Retina (tissue), 1 donor: ENCODE measurements around the gene RIF1.
A peak's percentile ranks its signal among the peaks of the same experiment; 100 is the strongest.
"Not testable (repeated sequence)": the region's sequence is repeated elsewhere in the genome, so short reads cannot be mapped to it uniquely, and the experiment has no call there.

Source experiments
- DNase-seq: peaks from one replicate; pipeline ENCODE4 v3.0.0-alpha.2; 2016

Gene RIF1

DNA sequence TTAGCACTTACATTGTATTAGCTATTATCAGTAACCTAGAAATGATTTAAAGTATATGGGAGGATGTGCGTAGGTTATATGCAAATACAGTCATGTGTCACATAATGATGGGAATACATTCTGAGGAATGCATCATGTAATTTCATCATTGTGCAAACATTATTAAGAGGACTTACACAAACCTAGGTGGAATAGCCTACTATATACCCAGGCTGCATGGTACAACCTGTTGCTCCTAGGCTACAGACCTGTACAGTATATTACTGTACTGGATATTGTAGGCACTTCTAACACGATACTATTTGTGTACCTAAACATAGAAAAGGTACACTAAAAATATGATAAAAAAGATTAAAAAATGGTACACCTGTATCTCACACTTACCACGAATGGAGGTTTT, 7.9 kb downstream of the RIF1 start:
- DNase-seq, result no peak

DNA sequence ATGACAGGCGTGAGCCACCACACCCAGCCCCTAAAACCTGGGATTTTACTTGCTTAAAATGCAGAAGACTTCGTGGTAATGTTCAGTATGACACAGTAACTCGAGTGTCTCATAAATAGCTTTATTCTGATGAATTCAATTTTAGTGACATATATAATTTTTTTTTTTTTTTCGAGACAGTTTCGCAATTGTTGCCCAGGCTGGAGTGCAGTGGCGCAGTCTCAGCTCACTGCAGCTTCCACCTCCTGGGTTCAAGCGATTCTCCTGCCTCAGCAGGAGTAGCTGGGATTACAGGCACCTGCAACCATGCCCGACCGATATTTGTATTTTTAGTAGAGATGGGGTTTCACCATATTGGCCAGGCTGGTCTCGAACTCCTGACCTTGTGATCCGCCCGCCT, 12.0 kb downstream of the RIF1 start:
- DNase-seq, result not testable (repeated sequence)

DNA sequence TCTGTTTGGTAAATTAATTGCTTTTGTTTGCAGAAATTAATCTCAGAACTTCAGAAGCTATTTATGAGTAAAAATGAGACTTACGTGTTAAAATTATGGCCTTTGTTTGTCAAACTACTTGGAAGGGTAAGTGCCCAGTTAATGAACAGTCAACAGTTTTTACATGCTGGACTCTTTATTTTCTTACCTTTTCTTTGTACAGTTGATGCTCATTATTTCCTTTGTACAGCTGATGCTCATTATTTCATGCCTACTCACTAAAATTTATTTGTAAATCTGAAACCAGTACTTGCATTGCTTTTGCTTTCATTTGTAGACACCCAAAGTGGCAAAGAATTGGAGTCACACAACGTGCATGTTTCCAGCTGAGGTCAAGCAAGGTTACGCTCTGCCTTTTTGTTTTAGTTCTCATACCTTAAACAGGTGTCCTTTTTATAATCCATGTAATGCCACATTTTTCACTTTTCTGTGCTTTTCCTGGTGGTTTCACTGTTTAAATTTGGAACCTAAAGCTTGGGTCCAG, 13.3 kb downstream of the RIF1 start:
- DNase-seq, result no peak

DNA sequence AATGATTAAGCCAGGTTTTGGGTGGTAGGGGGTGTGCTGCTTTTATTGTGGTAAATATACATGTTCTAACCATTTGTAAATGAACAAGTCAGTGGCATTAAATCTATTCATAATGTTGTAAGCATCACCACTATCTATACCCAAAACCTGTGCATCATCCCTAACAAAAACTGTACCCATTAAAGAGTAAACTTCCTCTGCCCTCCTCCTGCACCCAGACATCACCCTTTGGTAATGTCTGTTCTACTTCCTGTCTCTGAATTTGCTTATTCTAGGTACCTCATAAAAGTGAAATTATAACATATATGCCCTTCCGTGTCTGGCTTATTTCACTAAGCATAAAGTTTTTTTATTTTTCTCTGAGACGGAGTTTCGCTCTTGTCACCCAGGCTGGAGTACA, 14.1 kb downstream of the RIF1 start:
- DNase-seq, result no peak

DNA sequence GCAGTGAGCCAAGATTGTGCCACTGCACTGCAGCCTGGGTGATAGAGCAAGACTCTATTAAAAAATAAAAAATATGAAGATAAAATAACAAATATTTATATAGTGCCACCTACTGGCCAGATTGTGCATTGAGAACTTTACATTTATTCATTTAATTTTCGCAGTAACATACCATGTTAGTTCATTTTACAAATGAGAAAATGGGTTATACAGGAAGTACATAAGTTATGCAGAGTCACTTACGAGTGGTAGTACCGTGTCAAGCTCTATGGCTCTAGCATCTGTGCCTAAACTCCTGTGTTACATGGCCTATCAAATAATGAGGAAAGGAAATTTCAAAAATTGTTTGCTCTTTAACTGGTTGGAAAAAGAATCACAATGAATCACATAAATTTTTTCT, 27.9 kb downstream of the RIF1 start:
- DNase-seq, result peak; percentile 12

DNA sequence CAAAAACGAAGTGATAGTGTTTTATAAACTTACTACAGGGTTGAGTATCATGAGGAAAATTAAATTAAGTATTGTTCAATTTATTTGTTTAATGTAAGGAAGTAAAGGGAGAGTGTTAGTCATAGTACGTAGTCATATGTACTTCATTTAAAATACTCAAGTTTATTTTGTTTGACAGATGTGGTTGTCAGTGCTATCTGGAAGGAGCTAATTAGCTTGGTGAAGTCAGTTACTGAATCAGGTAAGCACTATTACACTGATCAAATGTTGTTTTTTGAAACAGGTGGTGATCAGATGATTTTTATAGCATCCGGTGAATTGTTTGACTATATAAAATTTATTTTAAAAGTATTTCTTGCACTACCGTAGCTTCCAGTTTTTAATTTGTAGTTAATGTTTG, 28.8 kb downstream of the RIF1 start:
- no peak for DNase-seq

DNA sequence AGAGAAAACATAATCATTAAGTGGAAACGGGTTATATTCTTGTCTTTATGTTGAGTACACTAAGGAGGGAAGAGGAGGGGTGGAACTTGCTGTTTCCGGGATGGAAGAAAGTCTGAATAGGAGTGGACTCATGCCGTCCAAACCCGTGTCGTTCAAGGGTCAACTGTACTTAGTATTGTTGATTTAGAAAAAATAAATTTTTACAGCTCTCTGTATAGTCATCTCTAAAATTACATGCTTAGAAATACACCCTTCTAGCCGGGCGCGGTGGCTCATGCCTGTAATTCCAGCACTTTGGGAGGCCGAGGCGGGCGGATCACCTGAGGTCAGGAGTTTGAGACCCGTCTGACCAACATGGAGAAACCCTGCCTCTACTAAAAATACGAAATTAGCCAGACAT, 29.4 kb downstream of the RIF1 start:
- no peak for DNase-seq

DNA sequence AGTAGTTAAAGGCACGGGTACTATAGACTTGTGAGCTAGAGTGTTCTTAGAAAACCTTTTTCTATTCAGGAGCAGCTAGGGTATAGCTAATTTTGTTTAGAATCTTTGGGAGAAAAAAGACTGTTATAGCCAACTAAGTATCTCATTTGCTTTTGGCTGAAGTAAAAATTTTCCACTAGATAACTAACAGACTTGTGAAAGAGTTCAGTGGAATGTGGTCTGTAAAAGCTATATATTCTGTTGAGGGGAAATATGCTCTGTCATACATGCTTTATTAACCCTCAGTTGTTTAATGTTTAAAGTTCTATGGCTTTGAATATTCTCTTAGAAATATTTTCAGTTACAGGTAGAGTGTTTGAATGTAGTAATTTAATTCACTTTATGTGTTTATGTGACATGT, 49.7 kb downstream of the RIF1 start:
- no peak for DNase-seq

DNA sequence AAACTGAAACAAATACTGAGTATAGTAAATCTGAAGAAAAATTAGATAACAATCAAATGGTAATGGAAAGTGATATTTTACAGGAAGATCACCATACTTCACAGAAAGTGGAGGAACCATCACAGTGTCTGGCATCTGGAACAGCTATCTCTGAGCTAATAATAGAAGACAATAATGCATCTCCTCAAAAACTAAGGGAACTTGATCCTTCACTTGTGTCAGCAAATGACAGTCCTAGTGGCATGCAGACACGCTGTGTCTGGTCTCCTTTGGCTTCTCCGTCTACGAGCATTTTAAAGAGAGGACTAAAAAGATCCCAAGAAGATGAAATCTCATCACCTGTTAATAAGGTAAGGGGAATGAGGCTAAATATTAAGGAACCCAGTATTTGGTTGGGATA, 56.1 kb downstream of the RIF1 start:
- no peak for DNase-seq

DNA sequence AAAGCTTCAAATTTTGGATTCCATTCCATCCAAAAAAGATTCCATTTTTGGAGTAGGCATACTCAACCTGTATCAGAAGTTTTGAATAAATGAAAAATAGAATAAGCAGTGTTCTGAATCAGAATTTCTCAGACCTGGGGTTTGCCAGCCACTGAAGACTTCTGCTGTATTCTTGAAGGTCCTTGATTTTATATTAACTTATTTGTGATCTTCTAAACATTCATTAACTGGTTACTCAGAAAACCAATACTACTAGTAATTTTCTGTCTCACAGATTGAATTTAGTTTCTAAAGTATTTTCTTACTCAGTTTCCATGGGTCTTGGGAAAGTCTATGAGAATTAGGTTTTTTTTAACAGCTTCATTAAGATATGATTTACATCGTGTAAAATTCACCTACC, 60.9 kb downstream of the RIF1 start:
- no peak for DNase-seq

DNA sequence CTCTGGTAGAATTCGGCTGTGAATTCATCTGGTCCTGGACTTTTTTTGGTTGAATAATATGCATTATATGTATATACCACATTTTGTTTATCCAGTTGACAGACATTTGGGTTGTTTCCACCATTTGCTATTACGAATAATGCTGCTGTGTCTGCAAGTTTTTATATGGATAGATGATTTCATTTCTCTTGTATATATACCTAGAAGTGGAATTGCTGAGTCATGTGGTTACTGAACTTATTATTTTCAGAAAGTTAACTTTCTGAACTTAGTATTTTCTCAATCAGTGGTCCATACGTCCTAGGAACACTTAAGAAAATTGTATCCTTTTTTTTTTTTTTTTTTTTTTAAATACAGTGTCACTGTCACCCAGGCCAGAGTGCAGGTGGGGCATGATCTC, 63.3 kb downstream of the RIF1 start:
- DNase-seq, result no peak

DNA sequence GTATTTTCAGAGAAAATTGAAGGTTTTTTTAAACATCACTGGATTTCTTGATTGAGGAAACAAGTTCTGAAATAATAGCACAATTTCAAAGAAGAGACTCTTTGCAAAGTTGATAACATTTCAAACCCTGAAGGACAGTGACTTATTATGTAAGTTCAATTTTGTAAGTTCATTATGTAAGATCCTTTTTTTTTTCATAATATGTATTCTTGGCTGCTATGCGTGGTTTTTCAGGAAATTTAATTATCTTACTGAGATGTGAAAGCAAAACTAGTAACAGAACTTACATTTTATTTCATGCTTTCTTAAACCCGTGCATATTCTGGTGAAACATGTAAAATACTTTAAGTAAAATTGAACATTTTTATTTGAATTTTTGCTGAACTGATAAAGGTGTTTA, 65.4 kb downstream of the RIF1 start:
- DNase-seq, result no peak

DNA sequence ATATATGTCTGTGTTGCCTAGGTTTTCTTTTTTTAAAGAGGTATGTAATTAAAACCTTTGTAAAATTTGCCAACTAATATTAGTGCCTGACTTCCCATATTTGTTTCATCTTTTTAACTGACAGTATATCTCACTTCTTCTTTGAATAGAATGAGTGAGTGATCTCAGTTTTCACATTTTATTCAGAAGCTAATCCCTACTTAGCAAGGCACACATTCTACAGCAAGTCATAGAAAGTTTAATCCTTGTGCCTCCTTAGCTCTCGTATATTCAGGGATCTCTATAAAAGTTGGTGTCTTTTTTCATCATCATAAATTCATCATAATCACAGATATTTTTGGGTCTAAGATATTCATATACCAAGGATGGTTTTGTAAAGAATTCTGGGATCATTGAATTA, 66.6 kb downstream of the RIF1 start:
- DNase-seq, result no peak

DNA sequence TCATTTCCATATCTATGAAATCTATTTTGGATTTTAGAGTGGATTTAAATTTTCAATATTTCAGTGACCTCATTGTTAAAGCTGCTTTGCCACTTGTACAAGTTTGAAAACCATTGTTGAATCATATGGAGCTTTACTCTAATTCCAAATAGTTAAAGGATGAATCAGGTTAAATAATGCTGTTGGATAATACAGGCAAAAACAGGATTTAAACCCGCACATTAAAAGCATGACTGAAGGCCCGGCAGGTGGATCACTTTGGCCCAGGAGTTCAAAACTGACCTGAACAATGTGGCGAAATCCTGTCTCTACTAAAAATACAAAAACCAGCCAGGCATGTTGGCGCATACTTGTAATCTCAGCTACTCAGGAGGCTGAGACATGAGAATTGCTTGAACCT, 68.3 kb downstream of the RIF1 start:
- DNase-seq, result no peak

DNA sequence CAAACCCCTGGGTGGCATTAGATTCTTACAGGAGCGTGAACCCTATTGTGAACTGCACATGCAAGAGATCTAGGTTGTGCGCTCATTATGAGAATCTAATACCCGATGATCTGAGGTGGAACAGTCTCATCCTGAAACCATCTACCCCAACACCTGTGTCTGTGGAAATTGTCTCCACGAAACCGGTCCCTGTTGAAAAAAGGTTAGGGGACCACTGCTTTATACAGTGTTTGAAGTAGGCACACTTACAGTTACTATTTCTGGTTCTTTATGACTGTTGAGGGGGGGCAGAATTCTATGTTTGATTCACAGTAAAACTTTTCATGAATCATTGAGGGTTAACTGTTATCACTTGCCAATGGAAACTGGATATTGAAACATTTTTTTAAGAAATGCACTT, 72.0 kb downstream of the RIF1 start:
- no peak for DNase-seq

DNA sequence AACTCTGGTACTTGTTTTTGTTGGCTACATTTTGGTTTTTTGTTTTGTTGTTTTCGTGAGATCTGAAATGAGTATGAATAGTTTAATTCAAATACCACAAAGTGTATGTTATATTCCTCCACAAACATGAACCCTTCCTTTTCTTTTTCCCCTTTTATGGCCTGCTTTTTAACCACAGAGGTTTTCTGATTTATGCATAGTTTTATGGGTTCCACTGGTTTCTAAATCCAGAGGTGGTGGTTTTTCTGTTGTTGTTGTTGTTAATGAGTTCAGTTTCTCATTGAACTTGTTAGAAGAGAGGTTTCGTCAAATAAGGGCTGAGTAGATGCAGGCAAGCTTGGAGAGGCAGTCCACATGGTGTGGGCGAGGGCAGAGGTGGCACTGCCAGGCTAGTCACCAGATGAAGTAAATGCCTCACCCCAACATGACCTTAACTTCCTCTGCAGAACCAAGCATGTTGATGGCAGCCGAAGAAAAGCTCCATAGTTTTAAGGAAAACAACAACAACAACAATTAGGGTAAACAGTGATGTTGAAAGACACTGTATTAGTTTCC, 72.5 kb downstream of the RIF1 start:
- no peak for DNase-seq

DNA sequence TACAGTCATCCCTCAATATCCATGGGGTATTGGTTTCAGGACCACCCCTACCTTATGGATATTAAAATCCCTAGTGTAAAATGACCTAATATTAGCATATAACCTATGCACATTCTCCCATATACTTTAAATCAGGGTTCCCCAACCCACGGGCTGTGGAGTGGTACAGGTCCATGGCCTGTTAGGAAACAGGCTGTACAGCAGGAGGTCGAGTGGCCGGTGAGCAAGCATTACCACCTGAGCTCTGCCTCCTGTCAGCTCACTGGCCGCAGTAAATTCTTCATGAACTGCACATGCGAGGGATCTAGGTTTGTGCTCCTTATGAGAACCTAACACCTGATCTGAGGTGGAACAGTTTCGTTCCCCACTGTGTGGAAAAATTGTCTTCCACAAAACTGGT, 73.8 kb downstream of the RIF1 start:
- DNase-seq, result no peak

DNA sequence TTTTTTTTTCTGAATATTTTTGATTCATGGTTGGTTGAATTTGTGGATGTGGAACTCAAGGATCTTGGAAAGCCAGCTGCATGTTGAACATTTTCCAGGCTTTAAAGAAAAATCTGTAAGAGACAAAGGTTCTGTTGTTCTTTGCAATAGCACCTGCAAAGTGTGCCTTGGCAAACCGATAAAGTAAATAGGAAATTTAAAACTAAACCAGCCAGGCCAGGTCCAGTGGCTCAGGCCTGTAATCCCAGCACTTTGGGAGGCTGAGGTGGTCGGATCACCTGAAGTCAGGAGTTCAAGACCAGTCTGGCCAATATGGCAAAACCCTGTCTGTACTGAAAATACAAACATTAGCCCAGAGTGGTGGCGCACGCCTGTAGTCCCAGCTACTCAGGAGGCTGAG, 74.4 kb downstream of the RIF1 start:
- DNase-seq, result no peak

DNA sequence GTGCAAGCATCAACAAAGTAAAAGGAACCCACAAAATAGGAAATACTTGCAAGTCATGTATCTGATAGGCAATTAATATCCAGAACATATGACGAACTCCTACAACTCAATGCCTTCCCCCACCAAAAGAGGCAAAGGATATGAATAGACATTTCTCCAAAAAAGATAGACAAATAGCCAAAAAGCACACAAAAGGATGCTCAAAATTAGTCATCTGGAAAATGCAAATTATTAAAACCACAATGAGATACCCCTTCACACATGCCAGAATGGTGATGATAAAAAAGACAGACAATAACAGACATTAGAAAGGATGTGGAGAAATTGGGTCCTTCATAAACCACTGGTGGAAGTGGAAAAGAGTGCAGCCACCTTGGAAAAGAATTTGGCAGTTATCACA, 76.4 kb downstream of the RIF1 start:
- no peak for DNase-seq

DNA sequence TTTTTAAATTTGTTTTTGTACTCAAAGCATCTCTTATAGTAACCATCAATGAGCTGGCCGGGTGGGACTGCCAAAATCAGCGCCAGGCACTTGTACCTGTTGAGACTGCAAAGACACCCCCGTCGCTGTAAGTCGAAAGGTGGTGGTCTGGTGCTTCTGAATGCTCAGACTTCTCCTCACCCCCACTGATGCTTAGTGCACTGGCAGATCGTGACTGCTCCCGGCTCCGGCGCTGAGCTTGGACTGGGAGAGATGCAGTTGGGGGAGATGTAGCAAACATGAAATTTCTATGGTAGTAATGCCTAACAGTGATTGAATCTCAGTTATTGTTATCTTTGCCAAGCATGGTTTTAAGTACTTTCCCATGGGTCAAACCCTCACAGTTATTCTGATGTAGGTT, 80.6 kb downstream of the RIF1 start:
- DNase-seq, result no peak

DNA sequence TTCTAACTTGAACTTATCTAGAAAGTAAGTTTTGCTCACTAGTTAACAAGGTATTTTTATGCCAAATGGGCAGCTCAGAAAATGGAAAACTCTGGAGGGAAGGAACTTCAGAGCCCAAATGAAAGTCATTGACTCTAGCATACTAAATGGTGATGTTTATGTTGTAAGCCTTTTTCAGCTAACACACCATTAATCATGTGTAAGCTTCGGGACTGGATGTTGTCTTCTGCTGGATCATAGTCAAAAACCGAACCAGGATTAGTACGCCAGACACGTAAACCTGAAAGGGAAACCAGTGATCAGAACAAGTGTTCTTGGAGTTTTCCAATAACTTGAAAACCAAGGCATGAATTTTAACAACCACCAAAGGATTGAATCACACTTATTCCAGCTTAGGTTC, 81.8 kb downstream of the RIF1 start:
- DNase-seq, result no peak

DNA sequence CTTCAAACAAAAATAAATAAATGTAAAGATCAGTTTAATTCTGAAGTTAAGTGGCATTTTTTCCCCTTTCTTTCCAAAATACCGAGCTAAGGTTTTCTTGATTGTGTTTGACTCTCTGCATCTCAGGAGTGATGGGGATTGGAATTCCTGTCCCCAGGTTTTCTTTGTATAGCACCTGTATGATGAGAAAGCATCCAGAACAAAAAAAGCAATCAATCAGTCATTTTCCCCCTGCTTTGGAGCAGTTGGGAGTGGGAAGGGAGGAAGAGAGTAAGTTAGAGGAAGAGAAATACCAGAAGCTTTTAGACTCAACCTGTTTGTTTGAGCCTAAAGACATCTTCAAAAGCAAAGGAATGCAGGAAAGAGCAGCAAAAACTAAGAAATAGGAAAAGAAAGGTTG, 88.5 kb downstream of the RIF1 start:
- no peak for DNase-seq

DNA sequence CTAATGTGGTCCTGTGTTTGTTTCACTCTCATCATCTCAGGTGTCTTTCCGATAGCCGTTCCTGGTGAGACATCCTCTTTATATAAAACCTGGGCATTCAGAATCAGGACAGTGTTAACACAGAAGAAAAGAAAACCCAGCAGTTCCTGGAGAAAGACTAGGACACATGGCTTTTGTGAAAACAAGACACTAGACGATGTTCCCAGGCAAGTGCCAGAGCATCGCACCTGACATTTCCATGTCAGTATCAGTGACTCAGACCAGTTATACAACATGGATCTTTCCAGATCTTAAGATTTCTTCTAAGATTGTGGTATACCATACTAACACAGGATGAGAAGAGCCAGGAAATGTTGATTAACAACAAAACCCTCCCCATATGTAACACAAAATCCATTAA, 96.5 kb downstream of the RIF1 start:
- DNase-seq, result no peak

DNA sequence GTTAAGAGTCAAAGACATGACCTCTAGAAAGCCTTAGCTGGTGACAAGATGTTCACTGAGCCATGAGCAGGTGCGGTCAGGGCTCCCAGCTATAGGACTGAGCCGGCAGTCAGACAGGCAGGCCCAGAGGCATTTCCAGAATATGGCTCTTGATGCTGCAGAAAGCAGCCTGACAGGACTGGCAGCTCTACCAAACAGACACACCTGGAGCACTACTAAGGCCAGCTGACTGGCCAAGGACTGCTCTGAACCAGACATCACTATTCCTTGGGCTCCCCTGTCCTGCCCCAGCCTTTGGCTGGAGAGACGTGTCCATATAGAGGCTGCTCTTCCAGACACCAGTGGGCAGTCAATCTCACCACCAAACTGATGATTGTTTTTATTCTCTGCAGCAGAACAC, 98.8 kb downstream of the RIF1 start:
- DNase-seq, result no peak

DNA sequence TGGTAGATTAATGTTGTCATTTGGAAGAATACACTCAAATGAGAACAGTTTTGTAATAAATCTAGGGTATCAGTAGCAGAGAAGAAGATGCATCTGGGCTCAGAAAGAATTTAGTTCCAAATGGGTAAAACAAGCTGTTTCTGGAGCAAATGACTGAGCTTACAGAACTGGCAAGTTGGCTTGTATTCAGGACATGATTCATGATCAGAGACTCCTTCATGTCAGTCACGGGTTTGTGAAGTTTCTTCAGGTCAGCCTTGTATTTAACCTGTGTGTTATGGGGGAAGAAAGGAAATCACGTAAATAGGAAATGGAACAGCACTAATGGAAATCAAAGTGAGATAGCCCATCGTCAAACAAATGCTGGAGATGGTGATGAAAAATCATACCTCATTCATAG, 109.1 kb downstream of the RIF1 start:
- no peak for DNase-seq

DNA sequence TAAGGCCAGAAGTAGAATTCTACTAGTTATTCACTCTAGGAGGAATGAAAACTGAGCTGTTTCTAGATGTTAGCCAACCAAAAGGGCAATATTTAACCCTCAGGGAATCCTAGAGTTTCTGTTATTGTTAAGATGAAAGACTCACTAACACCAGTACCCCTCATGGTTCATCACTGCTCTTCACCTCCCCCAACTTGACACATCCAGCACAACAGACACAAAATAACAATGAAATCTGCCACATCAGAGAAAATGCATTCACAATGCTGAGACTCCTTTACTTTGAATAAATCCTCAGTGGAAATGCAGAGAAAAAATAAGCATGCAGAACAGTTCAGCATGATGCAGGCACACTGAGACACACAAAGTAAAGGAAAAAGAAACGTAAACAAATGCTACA, 111.3 kb downstream of the RIF1 start:
- peak; percentile 14 for DNase-seq
